ENCODE measurements around the gene KRTAP4-12.
"Not testable (repeated sequence)": the region's sequence is repeated elsewhere in the genome, so short reads cannot be mapped to it uniquely, and the experiment has no call there.

Gene KRTAP4-12

DNA sequence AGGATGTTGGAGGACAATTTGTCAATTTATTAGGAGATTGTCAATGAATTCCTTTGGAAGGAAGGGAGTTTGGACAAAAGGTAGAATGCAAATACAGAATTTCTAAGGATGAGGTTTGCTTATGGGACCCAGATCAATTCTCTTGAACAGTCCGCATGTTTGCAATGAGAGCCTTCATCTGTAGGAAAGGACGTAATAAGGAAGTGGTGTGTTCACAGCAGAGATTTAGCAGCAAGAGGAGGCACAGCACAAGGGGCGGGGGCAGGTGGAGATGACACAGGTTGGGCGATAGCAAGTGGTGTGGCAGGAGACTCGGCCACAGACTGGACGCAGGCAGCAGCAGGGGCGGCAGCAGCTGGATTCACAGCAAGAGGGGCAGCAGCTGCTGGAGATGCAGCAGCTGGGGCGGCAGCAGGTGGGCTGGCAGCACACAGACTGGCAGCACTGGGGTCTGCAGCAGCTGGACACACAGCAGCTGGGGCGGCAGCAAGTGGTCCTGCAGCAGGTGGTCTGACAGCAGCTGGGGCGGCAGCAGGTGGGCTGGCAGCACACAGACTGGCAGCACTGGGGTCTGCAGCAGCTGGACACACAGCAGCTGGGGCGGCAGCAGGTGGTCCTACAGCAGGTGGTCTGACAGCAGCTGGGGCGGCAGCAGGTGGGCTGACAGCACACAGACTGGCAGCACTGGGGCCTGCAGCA, 541 bp downstream of the KRTAP4-12 start:
- not testable (repeated sequence) for DNase-seq

GRCh38 chr17:41121742-41122141, 2.2 kb downstream of the KRTAP4-12 start:
- DNase-seq = no peak

GRCh38 chr17:41119696-41120690, 4.0 kb downstream of the KRTAP4-12 start:
- not testable (repeated sequence) for DNase-seq

DNA sequence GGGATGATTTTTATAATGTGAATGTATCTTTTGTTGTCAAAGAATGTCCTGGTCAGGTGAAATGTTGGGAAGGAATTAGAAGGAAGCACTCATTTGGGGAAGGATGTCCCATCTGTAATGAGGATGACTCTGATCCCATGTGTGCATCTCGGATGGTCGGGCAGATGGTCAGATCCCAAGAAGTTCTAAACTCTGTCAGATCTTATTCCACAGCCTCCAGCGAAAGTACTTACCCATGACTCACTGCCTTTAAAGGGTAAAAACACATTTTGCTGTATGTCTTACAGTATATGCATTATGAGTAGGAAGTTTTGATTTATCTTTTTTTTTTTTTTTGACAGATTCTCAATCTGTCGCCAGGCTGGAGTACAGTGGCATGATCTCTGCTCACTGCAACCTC, 5.3 kb downstream of the KRTAP4-12 start:
- no peak for DNase-seq

DNA sequence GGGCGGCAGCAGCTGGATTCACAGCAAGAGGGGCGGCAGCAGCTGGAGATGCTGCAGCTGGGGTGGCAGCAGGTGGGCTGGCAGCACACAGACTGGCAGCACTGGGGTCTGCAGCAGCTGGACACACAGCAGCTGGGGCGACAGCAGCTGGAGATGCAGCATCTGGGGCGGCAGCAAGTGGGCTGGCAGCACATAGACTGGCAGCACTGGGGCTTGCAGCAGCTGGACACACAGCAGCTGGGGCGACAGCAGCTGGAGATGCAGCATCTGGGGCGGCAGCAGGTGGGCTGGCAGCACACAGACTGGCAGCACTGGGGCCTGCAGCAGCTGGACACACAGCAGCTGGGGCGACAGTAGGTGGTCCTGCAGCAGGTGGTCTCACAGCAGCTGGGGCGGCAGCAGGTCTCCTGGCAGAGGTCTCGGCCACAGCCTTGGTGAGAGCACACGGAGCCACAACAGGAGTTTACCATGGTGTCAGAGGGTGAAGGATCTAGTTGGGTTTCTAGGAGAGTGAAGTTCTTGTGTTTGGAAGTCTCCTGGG, 6.1 kb downstream of the KRTAP4-12 start, which contains the start of gene KRTAP4-11:
KRTAP4-11 (minus strand) TSS at position 528 of the 541 bp plus-strand sequence; CDS start at position 470, 58 bp downstream.
- not testable (repeated sequence) for DNase-seq

GRCh38 chr17:41116297-41116696, 7.7 kb downstream of the KRTAP4-12 start:
- no peak for DNase-seq

DNA sequence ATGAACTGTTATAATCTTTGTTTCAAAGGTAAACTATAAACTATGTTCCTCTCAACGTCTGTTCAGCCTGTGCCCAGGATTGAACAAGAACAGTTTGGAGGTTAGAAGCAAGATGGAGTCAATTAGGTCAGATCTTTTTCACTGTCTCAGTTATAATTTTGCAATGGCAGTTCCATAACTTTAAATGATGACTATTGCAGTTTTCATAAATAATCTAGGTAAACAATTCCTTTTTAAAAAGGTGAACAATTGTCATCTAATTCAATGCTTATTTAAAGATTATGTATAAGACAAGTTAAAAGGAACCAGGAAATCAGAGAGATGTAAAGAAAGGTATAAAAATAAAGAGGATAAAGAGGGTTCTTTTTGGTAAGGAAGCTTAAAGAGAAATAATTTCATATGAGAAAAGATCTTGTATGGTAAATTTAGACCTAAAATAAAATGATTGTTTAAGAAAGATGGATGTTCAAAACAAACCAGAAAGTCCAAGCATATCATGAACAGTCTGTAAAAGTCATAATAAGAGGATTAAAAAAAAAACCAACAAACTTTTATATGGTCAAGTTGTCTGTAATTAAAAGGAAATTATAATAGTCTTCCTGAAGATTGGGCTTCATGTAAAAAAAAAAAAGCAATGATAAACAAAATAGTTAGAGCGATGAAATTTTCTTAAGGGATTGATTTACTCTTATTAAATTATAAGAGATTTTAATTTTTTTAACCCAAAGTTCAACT, 12.7 kb downstream of the KRTAP4-12 start:
- DNase-seq = no peak

DNA sequence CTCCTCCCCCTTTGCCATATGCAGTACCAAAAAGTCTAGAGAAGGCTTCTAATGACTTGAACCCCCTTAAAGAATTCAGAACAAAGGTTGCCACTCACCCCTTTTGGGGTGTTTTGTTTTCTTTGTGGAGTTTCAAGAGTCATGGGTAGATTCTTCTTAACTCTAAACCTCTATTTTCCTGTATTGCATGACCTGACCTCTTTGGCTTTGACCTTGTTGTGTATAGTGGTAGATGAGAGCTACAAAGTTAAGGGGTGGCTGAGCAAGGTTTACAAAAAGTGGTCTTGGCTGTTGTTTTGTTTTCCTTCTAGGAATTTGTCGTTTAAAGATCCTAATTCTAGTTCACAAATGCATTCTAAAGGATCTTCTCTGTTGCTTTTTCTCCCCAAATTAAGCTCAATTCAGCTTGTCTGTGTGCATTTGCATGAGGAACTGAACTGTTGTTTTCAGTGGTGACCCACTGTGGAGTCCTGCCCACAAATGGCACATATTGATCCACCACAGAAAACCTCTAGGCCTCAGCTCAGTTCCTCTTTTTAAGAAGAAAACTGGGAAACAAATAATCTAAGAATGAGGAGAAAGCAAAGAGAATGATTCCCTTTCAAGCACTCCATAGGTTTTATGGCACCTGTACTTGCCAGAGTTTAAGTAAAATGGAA, 15.1 kb downstream of the KRTAP4-12 start:
- not testable (repeated sequence) for DNase-seq

GRCh38 chr17:41107941-41108450, 16.0 kb downstream of the KRTAP4-12 start:
- no peak for DNase-seq

DNA sequence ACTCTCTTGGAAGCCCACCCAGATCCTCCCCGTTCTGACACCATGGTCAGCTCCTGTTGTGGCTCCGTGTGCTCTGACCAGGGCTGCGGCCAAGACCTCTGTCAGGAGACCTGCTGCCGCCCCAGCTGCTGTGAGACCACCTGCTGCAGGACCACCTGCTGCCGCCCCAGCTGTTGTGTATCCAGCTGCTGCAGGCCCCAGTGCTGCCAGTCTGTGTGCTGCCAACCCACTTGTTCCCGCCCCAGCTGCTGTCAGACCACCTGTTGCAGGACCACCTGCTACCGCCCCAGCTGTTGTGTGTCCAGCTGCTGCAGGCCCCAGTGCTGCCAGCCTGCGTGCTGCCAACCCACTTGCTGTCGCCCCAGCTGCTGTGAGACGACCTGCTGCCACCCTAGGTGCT, 18.6 kb downstream of the KRTAP4-12 start, which contains the start of gene KRTAP4-9:
KRTAP4-9 (plus strand) TSS at position 43 of the 400 bp plus-strand sequence; CDS start at position 43, 0 bp downstream.
- DNase-seq = not testable (repeated sequence)

- not testable (repeated sequence) for DNase-seq
These were observed 19.5 kb downstream of the KRTAP4-12 start for GRCh38 chr17:41104386-41105038.

- DNase-seq = no peak
These were observed 20.1 kb downstream of the KRTAP4-12 start for GRCh38 chr17:41103896-41104295.

DNA sequence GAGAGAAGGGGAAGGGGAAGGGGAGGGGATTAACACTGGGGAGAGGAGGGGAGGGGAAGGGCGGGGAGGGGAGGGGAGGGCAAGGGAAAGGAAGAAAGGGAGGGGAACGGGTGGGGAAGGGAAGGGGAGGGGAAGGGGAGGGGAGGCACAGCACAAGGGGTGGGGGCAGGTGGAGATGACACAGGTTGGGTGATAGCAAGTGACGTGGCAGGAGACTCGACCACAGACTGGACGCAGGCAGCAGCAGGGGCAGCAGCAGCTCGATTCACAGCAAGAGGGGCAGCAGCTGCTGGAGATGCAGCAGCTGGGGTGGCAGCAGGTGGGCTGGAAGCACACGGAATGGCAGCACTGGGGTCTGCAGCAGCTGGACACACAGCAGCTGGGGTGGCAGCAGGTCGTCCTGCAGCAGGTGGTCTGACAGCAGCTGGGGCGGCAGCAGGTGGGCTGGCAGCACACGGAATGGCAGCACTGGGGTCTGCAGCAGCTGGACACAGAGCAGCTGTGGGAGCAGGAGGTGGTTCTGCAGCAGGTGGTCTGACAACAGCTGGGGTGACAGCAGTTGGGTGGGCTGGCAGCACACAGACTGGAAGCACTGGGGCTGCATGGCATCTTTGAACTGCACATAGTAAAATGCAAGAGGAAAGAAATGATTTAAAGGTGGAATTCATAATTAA, 22.3 kb downstream of the KRTAP4-12 start, which contains the start of gene KRTAP4-16:
KRTAP4-16 (minus strand) TSS at position 624 of the 674 bp plus-strand sequence; CDS start at position 624, 0 bp downstream.
- DNase-seq = no peak

- DNase-seq = not testable (repeated sequence)
These were observed 24.1 kb downstream of the KRTAP4-12 start for GRCh38 chr17:41099682-41100480.

GRCh38 chr17:41098481-41098880, 25.5 kb downstream of the KRTAP4-12 start:
- no peak for DNase-seq

DNA sequence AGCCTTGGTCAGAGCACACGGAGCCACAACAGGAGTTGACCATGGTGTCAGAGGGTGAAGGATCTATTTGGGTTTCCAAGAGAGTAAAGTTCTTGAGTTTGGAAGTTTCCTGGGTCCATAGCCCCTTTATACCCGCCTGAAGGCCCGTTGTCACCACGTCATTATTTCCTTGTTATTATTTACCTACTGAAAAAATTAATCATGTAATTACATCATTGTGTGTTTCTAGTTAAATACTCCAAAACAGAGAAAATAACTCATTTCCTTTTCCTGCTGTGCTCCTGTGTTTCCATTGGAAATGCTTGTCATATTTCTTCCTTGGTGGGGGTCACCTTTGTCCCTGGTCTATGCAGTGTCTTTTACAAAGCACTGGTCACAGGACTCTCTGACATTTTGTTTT, 25.9 kb downstream of the KRTAP4-12 start, which contains the start of gene KRTAP4-8:
KRTAP4-8 (minus strand) TSS at position 101 of the 400 bp plus-strand sequence; CDS start at position 43, 58 bp downstream.
- no peak for DNase-seq

DNA sequence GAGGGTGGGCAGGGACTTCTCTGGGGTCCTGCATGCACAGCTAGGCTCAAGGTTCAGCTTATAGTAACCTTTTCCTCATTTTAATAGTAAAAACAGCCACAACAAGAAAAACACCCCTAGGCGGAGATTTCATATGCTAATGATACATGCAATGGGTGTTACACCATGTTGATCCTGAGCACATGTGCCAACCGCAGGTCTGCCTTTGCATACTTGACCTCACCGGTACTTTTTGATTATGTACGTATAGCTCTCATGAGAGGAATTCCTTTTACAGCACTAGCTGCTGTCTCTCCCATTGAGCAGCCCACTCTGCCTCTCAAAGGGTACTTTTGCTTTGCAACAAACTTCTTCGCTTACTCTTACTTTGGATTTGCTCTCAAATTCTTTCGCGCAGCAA, 27.9 kb downstream of the KRTAP4-12 start:
- no peak for DNase-seq

GRCh38 chr17:41088760-41089352, 35.1 kb downstream of the KRTAP4-12 start:
- not testable (repeated sequence) for DNase-seq

All from stimulated activated CD4-positive, alpha-beta T cell treated with anti-CD3 and anti-CD28 coated beads, Interleukin-4, amount 100 ng/mL, for 1 hour (primary cell).